ENCODE results near the gene SLC35G3.

- TF ChIP-seq CTCF (IDR thresholded peaks at IDR 0.05 in 4 of 5, conservative IDR thresholded peaks at IDR 0.05 in 1 of 5) (no peak), POLR2A (IDR thresholded peaks at IDR 0.05) (no peak)
Measured at GRCh38 chr17:35162755-35163154, 31.4 kb downstream of the SLC35G3 start.
